H1 (cell line): ENCODE results near the gene ASB11. TPM values are rescaled to one million over a fixed set of nuclear protein-coding genes. Genes with fewer than 3 reads are reported as not detected.

ENCODE experiments used
- CTCF ChIA-PET: fragments of 300-600 bp; sonication (Branson Sonifier 250); formaldehyde crosslinking; loops from one replicate; lab custom pipeline; 2021; ENCODE audit not compliant: partially characterized antibody; lab: Charles Lee
- POLR2A ChIA-PET: fragments of 300-600 bp; sonication (Branson Sonifier 250); formaldehyde crosslinking; loops from one replicate; lab custom pipeline; 2021; ENCODE audit warnings: inconsistent platforms; ENCODE audit not compliant: partially characterized antibody; lab: Charles Lee
- DNase-seq, 2 experiments: peaks; one replicate each; pipeline versions ENCODE4 v3.0.0 to v3.0.0-alpha.2; 2010 to 2022; ENCODE audit warnings: low spot score in 2 of 2, low read depth in 1 of 2, mixed read lengths in 1 of 2
- FAIRE-seq: peaks from 2 replicates; lab custom pipeline; 2011; peaks lifted over from hg19 to GRCh38; lab: Jason Lieb, UNC
- H2AFZ ChIP-seq: 2 replicates; pipeline ENCODE4 v1.8.1; 2012; ENCODE audit warnings: low read length, inconsistent platforms
- H2AK5ac ChIP-seq: 2 replicates; pipeline ENCODE4 v1.6.1; 2013; ENCODE audit warnings: low read depth, low read length
- H2BK120ac ChIP-seq: replicated peaks from 2 replicates; pipeline ENCODE3; 2013; ENCODE audit warnings: low read depth, low read length, inconsistent platforms
- H2BK12ac ChIP-seq: 2 replicates; pipeline ENCODE4 v1.6.1; 2013; ENCODE audit warnings: low read depth, low read length
- H2BK15ac ChIP-seq: 2 replicates; pipeline ENCODE4 v1.6.1; 2013; ENCODE audit warnings: low read length
- H2BK20ac ChIP-seq: 2 replicates; pipeline ENCODE4 v1.6.1; 2013; ENCODE audit warnings: low read length
- H2BK5ac ChIP-seq: 2 replicates; pipeline ENCODE4 v1.6.1; 2013; ENCODE audit warnings: low read depth, low read length
- H3K14ac ChIP-seq: 2 replicates; pipeline ENCODE4 v1.6.1; 2013; ENCODE audit warnings: inconsistent platforms; ENCODE audit not compliant: insufficient read length
- H3K18ac ChIP-seq: 2 replicates; pipeline ENCODE4 v1.6.1; 2013; ENCODE audit warnings: low read length; ENCODE audit errors: extremely low read depth
- H3K23ac ChIP-seq: 2 replicates; pipeline ENCODE4 v1.6.1; 2013; ENCODE audit warnings: inconsistent platforms; ENCODE audit not compliant: insufficient read length
- H3K23me2 ChIP-seq: 2 replicates; pipeline ENCODE4 v1.6.1; 2013; ENCODE audit warnings: low read depth, low read length
- H3K27ac ChIP-seq: 2 replicates; pipeline ENCODE4 v1.6.1; 2011; ENCODE audit warnings: low read depth, low read length, inconsistent platforms
- H3K27me3 ChIP-seq, 4 experiments: replicated peaks in 1 of 4; 1 replicate in 1 of 4; 2 replicates in 3 of 4; pipeline versions ENCODE4 v1.6.1 to v1.8.1; 2011 to 2013; ENCODE audit warnings: low read length in 3 of 4, mild to moderate bottlenecking in 3 of 4, inconsistent platforms in 2 of 4, mixed read lengths in 2 of 4, moderate library complexity in 1 of 4; ENCODE audit not compliant: control insufficient read depth in 3 of 4, insufficient read depth in 3 of 4; ENCODE audit errors: extremely low read depth in 1 of 4
- H3K36me3 ChIP-seq, 4 experiments: 2 replicates each; pipeline versions ENCODE4 v1.6.1 to v1.8.1; 2011 to 2013; ENCODE audit warnings: mild to moderate bottlenecking in 4 of 4, low read length in 3 of 4, moderate library complexity in 2 of 4, control low read depth in 1 of 4, inconsistent platforms in 1 of 4; ENCODE audit not compliant: insufficient read depth in 4 of 4, control insufficient read depth in 2 of 4
- H3K4ac ChIP-seq: replicated peaks from 2 replicates; pipeline ENCODE3; 2013; ENCODE audit warnings: low read length, low read depth, mixed read lengths, inconsistent platforms; ENCODE audit not compliant: insufficient read length
- H3K4me1 ChIP-seq, 4 experiments: replicated peaks in 1 of 4; 1 replicate in 1 of 4; 2 replicates in 3 of 4; pipeline versions ENCODE4 v1.6.1 to v1.8.1; 2011 to 2013; ENCODE audit warnings: low read length in 3 of 4, inconsistent platforms in 2 of 4, mixed read lengths in 1 of 4; ENCODE audit not compliant: insufficient read depth in 4 of 4, control insufficient read depth in 3 of 4
- H3K4me2 ChIP-seq, 2 experiments: 2 replicates each; pipeline versions ENCODE4 v1.6.1 to v1.8.1; 2011 to 2013; ENCODE audit warnings: low read depth in 2 of 2, low read length in 2 of 2, control low read depth in 1 of 2, inconsistent platforms in 1 of 2, mild to moderate bottlenecking in 1 of 2; ENCODE audit not compliant: insufficient read depth in 1 of 2
- H3K4me3 ChIP-seq, 4 experiments: fragments of 200-600, 300-600 bp in 1 of 4; sonication (generic), shearing (Covaris generic), sonication (Bioruptor Twin) in 1 of 4; 2 replicates each; pipeline versions ENCODE4 v1.5.1 to v1.8.1; 2011 to 2016; ENCODE audit warnings: low read length in 4 of 4, low read depth in 3 of 4, control low read depth in 2 of 4, inconsistent platforms in 2 of 4, mild to moderate bottlenecking in 2 of 4, mixed read lengths in 1 of 4, moderate library complexity in 1 of 4; ENCODE audit not compliant: insufficient read depth in 2 of 4; ENCODE audit errors: extremely low read depth in 1 of 4
- H3K56ac ChIP-seq: replicated peaks from 2 replicates; pipeline ENCODE3; 2013; ENCODE audit warnings: low read depth, mild to moderate bottlenecking, mixed read lengths, low read length, inconsistent platforms; ENCODE audit not compliant: insufficient read length
- H3K79me1 ChIP-seq: 2 replicates; pipeline ENCODE4 v1.6.1; 2013; ENCODE audit warnings: low read depth, low read length, control low read depth
- H3K79me2 ChIP-seq, 2 experiments: 2 replicates each; pipeline versions ENCODE4 v1.6.1 to v1.8.1; 2012 to 2013; ENCODE audit warnings: low read length in 2 of 2, mild to moderate bottlenecking in 2 of 2, inconsistent platforms in 1 of 2; ENCODE audit not compliant: insufficient read depth in 2 of 2, control insufficient read depth in 1 of 2
- H3K9ac ChIP-seq, 4 experiments: replicated peaks in 1 of 4; 1 replicate in 1 of 4; 2 replicates in 3 of 4; pipeline versions ENCODE4 v1.6.1 to v1.8.1; 2011 to 2013; ENCODE audit warnings: low read depth in 3 of 4, low read length in 3 of 4, control low read depth in 2 of 4, mild to moderate bottlenecking in 2 of 4, moderate library complexity in 2 of 4, inconsistent platforms in 1 of 4; ENCODE audit errors: extremely low read depth in 1 of 4
- H3K9me3 ChIP-seq, 2 experiments: 2 replicates each; pipeline versions ENCODE4 v1.6.1 to v1.8.1; 2012 to 2013; ENCODE audit warnings: mild to moderate bottlenecking in 2 of 2, moderate library complexity in 2 of 2, control low read depth in 1 of 2, inconsistent platforms in 1 of 2, low read depth in 1 of 2, low read length in 1 of 2, mixed read lengths in 1 of 2; ENCODE audit not compliant: insufficient read depth in 2 of 2
- H4K20me1 ChIP-seq, 2 experiments: replicated peaks in 1 of 2; 2 replicates each; pipeline versions ENCODE3 to v1.8.1; 2011 to 2013; ENCODE audit warnings: inconsistent platforms in 2 of 2, low read length in 2 of 2, mild to moderate bottlenecking in 1 of 2; ENCODE audit not compliant: insufficient read depth in 2 of 2, control insufficient read depth in 1 of 2
- H4K5ac ChIP-seq: 2 replicates; pipeline ENCODE4 v1.6.1; 2013; ENCODE audit warnings: low read length, low read depth, mixed read lengths, inconsistent platforms; ENCODE audit not compliant: insufficient read length
- H4K8ac ChIP-seq: 2 replicates; pipeline ENCODE4 v1.8.0; 2013; ENCODE audit warnings: mild to moderate bottlenecking, moderate library complexity, low read length, inconsistent platforms; ENCODE audit not compliant: insufficient read depth; ENCODE audit errors: extremely low read depth
- H4K91ac ChIP-seq: replicated peaks from 2 replicates; pipeline ENCODE3; 2013; ENCODE audit warnings: low read length, mixed read lengths, inconsistent platforms; ENCODE audit not compliant: insufficient read length
- ASH2L ChIP-seq: fragments of 200-600, 300-600 bp; sonication (generic); IDR thresholded peaks from one replicate; pipeline ENCODE4 v1.7.1; 2017; ENCODE audit warnings: low read length
- ATF2 ChIP-seq: IDR thresholded peaks from 2 replicates; pipeline ENCODE4 v1.6.1; 2012; ENCODE audit warnings: low read length, inconsistent platforms
- CBX8 ChIP-seq: fragments of 300-800, 300-1000 bp; sonication (generic); IDR thresholded peaks from 2 replicates; pipeline ENCODE4 v1.7.1; 2016; ENCODE audit warnings: low read depth, low read length, borderline replicate concordance
- CHD2 ChIP-seq: IDR thresholded peaks from 2 replicates; pipeline ENCODE4 v1.6.1; 2012; ENCODE audit warnings: low read length, improper control_type of control experiment
- EZH2 ChIP-seq: fragments of 200-600 bp; sonication (generic); IDR thresholded peaks from 2 replicates; pipeline ENCODE4 v1.7.1; 2012; ENCODE audit warnings: low read depth, mild to moderate bottlenecking, moderate library complexity, low read length, inconsistent platforms; ENCODE audit not compliant: severe bottlenecking
- HDAC6 ChIP-seq: IDR thresholded peaks from one replicate; pipeline ENCODE4 v1.7.1; 2012; ENCODE audit warnings: low read depth, mild to moderate bottlenecking, inconsistent platforms, low read length, moderate library complexity
- MAFK ChIP-seq: IDR thresholded peaks from 2 replicates; pipeline ENCODE4 v1.6.1; 2012; ENCODE audit warnings: low read depth, mild to moderate bottlenecking, improper control_type of control experiment, low read length
- SIN3A ChIP-seq, 2 experiments: IDR thresholded peaks in 1 of 2; conservative IDR thresholded peaks in 1 of 2; 2 replicates each; pipeline ENCODE4 v1.6.1; 2011 to 2012; ENCODE audit warnings: low read length in 2 of 2, improper control_type of control experiment in 1 of 2, low read depth in 1 of 2, mild to moderate bottlenecking in 1 of 2
- SIRT6 ChIP-seq: IDR thresholded peaks from one replicate; pipeline ENCODE4 v1.7.1; 2012; ENCODE audit warnings: low read length, inconsistent platforms
- TAF7 ChIP-seq: optimal IDR thresholded peaks from 2 replicates; pipeline ENCODE3; 2011; ENCODE audit warnings: low read depth, mild to moderate bottlenecking, inconsistent platforms, low read length, moderate library complexity, borderline replicate concordance
- WGBS, 2 experiments: shearing (Covaris generic) in 1 of 2; methylation state at CpG; one replicate each; pipeline versions ENCODE4 v1.1.6 to v1.1.7; 2013 to 2015; ENCODE audit warnings: low lambda C conversion rate in 2 of 2, mixed read lengths in 2 of 2, inconsistent platforms in 1 of 2, low coverage in 1 of 2, missing lambda C conversion rate in 1 of 2; ENCODE audit not compliant: insufficient replicate concordance in 2 of 2, insufficient coverage in 1 of 2, insufficient read length in 1 of 2; ENCODE audit errors: extremely low coverage in 1 of 2, missing lambda C conversion rate in 1 of 2; 5-methylcytosine and 5-hydroxymethylcytosine counted together
- polyA plus RNA-seq, 7 experiments: library from polyadenylated mRNA; depleted of rRNA in 3 of 7; stranded (reverse) in 5 of 7; unstranded in 2 of 7; fragments of >200 nt in 5 of 7; fragments of 200-250 nt in 2 of 7; gene quantifications; 1 replicate in 5 of 7; 2 replicates in 1 of 7; 4 replicates in 1 of 7; pipeline versions ENCODE4 v1.2.1 to v1.2.3, GENCODE V29; 2011 to 2013; ENCODE audit warnings: missing spikeins in 2 of 7, mixed read lengths in 2 of 7
- total RNA-seq: library from RNA; stranded (reverse); fragmentation: NEBNext Ultra II Directional; extraction: Animal tissue kit (Norgen Biotek cat#: 25700); gene quantifications from 2 replicates; pipeline ENCODE4 v1.2.1, GENCODE V29; 2021

Gene ASB11
- total and polyA plus RNA-seq, 2 of the 8 experiments (the other 6 are each of a cell fraction or from before 2014, with no cell fraction given), result not detected

DNA sequence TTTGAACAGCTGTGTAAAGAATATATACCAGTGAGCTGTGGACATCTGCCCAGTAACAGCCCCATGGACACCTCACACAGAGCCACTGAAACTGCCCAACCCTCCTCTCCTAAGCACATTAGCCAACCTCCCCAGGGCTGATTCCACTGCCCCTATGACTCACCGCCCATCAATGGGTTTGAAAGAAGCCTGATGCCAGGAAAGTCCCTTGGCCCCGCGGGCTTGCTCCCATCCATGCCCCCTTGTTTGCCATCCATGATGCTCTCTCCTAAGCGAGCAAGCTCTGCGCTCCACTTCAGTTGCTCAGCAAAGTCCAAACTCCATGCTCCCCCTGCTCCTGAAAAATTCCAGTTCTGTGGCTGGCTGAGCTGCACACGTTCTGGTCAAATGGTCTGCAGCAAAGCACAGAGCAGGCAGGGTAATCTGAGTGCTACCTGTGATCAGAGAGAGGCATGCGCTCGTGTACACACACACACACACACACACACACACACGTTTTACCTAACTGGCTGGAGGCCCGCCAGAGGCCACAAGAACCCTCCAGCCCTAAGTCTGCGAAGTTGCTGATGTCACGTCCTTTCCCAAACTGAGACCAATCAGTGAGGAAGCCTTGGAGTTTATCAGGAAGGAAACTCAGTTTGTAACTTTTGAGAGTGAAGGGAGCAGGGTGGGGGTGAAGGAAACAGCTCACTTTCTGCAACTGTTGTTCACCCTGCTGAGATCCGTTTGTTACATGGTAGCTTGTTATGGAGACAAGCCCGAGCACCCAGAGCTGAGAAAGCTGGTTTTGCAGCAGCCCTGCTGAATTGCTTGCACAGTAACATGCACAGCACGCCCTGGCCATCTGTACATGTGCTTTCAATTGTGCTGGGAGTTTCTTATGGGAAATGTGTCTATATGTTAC, 45.6 kb downstream of the ASB11 start, which contains the start of gene ASB9:
Gene ASB9, minus strand, starts transcription at position 466 of the 904 bp plus-strand sequence. Its CDS starts 209 bp downstream, at position 257.
- Histone ChIP-seq H2BK20ac (no peak within 1 kb of the TSS), H3K4me1 (0 out of 7 replicates have a peak, but pooled peaks cover 0 to 5% (median 0%) of the 10 kb centered on the region in 4 experiments), H3K9me3 (no peaks in the 10 kb centered on the region), H3K4me3 (no peak within 1 kb of the TSS; a peak in 1 of 8 replicates), H3K79me1 (no peaks in the 10 kb centered on the region), H2AK5ac (no peak within 1 kb of the TSS), H3K56ac (no peak within 1 kb of the TSS), H3K36me3 (no peaks in the 10 kb centered on the region), H3K4me2 (no peak within 1 kb of the TSS), H4K5ac (no peak within 1 kb of the TSS), H3K9ac (no peak within 1 kb of the TSS), H3K18ac (no peak within 1 kb of the TSS), H2BK15ac (no peak within 1 kb of the TSS), H4K8ac (no peak within 1 kb of the TSS; the same call in 1 of the 2 replicates), H3K23ac (no peak within 1 kb of the TSS), H3K27ac (no peak within 1 kb of the TSS), H2AFZ (peak within 1 kb of the TSS; percentile 82), H2BK120ac (no peak within 1 kb of the TSS), H3K23me2 (no peaks in the 10 kb centered on the region), H2BK5ac (no peak within 1 kb of the TSS), H3K79me2 (no peaks in the 10 kb centered on the region), H2BK12ac (no peak within 1 kb of the TSS), H3K27me3 (no peaks in the 10 kb centered on the region), H3K4ac (no peak within 1 kb of the TSS), H4K91ac (no peak within 1 kb of the TSS), H3K14ac (no peak within 1 kb of the TSS), H4K20me1 (no peaks in the 10 kb centered on the region)
- no peak for FAIRE-seq
- DNase-seq, result peak in 1 of 2 experiments; percentile 39
- ChIA-PET CTCF (no interaction called here), POLR2A (no interaction called here)
- 75% methylated on average over 3 of the region's 15 CpGs; no CpG with 5 or more reads in 1 of the 2 experiments for WGBS, 2 experiments
- TF ChIP-seq SIRT6 (no peak), CHD2 (no peak), MAFK (no peak), ASH2L (no peak), SIN3A (conservative IDR thresholded peaks at IDR 0.05 in 1 of 2, IDR thresholded peaks at IDR 0.05 in 1 of 2; ENCODE audit: low read depth in 1 of 2, low read length in 2 of 2) (no peak), HDAC6 (no peak), ATF2 (no peak), CBX8 (no peak), EZH2 (no peak), TAF7 (no peak)
